ENCODE results near the gene FKRP.

The FKRP gene

GRCh38 chr19:46732172-46732938, 13.5 kb upstream of the FKRP start:
- DNase-seq, result no peak

DNA sequence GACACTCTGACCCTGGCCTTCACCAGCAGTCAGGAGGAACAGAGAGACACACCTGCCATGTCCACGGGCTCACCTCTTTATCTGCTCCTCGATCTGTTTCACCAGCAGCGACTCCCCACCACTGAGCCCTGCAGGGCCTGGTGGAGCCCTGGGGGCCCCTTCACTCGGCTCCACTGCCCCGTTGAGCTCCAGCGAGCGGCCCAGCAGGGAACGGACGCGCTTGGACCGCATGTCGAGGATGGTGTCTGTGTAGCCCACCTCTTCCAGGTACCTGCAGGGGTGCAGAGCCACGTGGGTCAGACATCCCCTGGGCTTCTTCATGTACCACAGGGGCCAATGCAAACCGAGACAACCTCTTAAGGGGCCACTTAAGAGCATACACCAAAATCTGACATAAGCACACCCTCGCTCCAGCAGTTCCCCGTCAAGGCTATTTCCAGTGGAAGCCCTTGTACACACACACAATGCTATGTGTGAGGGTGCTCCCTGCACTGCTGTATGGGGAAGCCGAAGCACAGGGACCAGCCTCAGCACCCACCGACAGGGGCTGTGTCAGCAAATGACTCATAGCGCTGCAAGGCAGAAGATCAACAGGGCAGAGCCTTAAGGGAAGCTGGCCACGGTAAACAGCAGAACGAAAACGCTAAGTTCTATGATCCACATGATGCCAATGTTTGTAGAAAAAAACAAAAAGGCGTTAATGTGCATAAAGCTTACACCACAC, 12.7 kb upstream of the FKRP start:
- peak; percentile 23 for DNase-seq

DNA sequence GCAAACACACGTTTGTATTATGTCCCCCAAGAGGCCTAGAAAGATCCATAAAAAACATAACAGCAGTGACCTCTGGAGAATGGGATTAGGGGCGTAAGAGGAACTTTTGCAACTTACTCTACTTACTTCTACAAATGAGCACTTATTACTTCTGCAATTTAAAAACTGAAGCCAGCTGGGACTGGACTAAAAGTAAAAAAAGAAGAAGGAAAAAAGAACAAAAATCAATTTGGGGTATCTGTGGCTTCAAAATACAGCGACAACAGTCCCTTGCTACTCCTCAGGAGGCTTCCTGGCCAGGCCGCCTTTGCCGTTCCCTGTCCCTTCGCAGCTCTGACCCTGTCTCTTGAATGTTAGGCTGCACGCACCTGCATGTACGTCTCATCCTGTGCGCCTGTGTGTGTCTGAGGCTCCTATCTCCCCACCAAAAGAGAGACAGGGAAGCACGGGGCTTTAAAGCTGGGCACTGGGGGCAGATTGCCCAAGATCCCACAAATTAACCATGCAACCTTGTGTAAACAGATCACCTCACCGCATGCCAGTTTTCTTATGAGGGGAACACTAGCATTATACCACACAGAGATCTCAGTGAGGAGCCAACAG, 12.1 kb upstream of the FKRP start:
- no peak for DNase-seq

GRCh38 chr19:46736531-46737297, 9.1 kb upstream of the FKRP start:
- DNase-seq, result no peak

- no peak for DNase-seq
Measured at GRCh38 chr19:46737298-46737654, 8.6 kb upstream of the FKRP start.

DNA sequence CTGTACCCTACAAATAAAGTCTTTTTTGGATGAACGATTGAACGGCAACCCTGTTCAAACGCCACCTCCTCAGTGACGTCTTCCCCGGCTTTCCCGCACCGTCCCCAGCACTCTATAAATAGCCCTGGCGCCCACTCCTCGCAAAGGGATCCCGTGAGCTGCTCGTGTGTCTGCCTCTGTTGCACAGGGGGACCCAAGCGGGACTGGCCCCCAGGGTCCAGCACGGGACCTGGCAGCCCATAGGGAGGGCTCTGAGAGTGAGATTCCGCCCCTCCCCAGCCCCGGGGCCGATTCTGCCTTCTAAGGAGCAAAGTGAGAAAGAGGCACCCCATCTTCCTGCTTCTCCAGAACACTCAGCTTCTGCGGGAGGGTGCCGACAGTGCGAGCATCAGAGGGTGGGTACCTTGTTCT, 8.1 kb upstream of the FKRP start:
- DNase-seq, result no peak

DNA sequence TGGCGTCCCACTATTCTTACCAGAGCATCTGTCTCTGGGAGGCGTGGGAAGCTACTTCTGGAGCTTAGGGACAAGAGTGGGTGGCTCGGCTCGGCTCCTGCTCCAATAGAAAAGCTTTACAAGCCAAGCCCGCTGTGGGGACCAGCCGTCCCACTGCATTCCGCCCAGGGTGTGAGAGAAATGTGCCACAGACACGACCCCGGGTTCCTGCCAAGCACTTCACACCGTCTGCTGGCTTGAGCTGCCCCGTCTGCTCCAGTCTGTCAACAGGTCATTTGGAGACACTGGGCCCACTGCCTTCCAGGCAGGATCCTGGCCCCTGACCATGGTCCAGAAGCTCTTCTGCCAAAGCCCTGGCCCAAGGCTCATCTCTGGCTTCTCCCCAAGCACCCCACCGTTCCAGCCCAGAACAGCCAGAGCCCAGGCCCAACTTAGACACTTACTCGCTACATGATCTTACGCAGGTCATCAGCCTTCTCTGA, 6.5 kb upstream of the FKRP start:
- DNase-seq, result no peak

GRCh38 chr19:46741447-46741846, 4.4 kb upstream of the FKRP start:
- DNase-seq, result no peak

- no peak for DNase-seq
Measured at GRCh38 chr19:46742926-46743480, 2.9 kb upstream of the FKRP start.

DNA sequence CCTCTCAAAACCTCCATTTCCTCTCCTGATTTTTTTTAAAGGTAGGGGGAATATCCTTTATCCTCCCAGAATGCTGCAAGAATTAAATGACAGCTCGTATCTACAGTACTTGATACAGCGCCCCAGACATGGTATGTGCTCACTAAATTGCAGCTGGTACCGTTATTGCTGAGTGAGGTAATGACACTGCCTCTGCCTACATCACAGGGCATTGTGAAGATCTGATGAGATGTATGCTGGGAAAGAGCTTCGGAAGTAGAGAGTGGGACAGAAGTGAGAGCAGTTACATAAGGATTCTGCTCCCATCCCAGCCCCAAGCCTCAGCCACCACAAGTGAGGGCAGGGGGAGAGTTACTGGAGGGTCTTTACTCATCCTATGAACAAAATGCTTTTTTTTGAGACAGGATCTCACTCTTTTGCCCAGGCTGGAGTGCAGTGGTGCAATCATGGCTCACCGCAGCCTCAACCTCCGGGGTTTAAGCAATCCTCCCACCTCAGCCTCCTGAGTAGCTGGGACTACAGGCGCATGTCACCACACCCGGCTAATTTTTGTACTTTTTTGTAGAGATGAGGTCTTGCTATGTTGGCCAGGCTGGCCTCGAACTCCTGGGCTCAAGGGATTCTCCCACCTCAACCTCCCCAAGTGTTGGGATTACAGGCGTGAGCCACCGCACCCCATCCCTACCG, 1.7 kb upstream of the FKRP start:
- DNase-seq, result no peak

GRCh38 chr19:46745030-46745429, 827 bp upstream of the FKRP start:
- DNase-seq, result no peak

GRCh38 chr19:46746281-46747057, 612 bp downstream of the FKRP start, which contains the start of gene STRN4:
TSS of gene STRN4 (minus strand) at chr19:46746450. CDS start at chr19:46746430, 20 bp downstream.
- peak; percentile 44 for DNase-seq

DNA sequence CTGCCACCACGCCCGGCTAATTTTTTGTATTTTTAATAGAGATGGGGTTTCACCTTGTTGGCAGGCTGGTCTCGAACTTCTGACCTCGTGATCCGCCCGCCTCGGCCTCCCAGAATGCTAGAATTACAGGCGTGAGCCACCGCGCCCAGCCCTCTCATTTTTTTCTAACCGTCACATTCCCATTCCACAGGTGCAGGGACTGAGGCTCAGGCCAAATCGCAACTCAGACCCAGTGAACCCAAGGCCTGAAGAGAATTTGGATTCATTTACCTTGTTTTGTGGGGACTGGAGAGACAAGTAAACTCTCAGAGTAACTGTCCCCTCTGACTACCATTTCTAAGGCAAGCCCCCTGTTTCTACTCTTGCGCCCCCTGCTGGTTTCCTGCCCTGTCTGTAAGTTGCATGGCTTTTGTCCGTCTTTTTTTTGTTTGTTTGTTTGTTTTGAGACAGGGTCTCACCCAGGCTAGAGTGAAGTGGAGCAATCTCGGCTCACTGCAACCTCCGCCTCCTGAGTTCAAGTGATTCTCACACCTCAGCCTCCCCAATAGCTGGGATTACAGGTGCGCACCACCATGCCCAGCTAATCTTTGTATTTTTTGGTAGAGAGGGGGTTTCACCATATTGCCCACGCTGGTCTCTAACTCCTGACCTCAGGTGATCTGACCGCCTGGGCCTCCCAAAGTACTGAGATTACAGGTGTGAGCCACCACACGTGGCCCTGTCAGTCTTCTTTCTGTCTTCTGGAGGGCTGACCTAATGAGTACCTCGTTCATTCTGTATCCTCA, 2.7 kb downstream of the FKRP start:
- peak; percentile 34 for DNase-seq

DNA sequence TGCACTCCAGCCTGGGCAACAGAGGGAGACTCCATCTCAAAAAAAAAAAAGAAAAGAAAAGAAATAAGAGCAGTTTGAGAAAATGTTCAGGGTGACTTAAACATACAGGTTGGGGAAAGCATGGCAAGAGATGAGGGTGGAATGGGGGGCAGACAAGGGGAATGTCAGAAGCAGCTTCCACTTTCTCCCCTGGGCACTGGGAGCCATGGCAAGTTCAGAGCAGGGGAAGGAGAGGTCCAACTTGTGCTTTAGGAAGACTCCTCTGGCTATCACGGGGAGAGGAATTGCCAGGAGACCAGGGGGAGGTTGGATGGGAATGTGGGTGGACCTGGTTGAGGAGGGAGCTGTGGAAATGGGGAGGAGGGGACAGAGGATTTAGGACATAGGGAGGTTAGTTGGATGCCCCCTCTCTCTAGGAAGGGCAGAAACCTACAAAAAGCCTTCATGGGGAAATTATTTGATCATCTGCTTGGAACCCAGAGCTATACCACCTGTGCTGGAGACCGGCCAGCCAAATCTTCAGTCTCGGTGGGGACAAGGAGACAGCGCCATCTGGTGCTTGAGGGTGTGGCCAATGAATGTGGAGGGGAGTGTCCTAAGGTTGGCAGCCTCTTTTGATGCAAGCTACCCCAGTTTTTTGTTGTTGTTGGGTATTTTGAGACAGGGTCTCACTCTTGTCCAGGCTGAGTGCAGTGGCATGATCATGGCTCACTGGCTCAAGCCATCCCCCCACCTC, 7.7 kb downstream of the FKRP start:
- no peak for DNase-seq

- peak; percentile 68 for DNase-seq
Measured at GRCh38 chr19:46755077-46755852, 9.4 kb downstream of the FKRP start.

- DNase-seq, result no peak
Measured at GRCh38 chr19:46755853-46756543, 10.1 kb downstream of the FKRP start.

DNA sequence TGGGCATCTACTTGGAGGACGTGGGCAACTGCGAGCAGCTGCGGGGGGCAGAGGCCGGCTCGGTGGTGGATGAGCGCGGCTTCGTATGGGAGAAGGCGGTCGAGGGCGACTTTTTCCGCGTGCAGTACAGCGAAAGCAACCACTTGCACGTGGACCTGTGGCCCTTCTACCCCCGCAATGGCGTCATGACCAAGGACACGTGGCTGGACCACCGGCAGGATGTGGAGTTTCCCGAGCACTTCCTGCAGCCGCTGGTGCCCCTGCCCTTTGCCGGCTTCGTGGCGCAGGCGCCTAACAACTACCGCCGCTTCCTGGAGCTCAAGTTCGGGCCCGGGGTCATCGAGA, 10.7 kb downstream of the FKRP start:
- no peak for DNase-seq

GRCh38 chr19:46759206-46759605, 13.3 kb downstream of the FKRP start:
- no peak for DNase-seq
